Stimulated activated CD4-positive, alpha-beta T cell treated with anti-CD3 and anti-CD28 coated beads, Interleukin-15, amount 100 ng/mL, for 24 hours (primary cell): Measurements from ENCODE around the gene ADARB1.

Source experiments
- DNase-seq: peaks from one replicate; pipeline ENCODE4 v3.0.0-alpha.2; 2020

The ADARB1 gene

DNA sequence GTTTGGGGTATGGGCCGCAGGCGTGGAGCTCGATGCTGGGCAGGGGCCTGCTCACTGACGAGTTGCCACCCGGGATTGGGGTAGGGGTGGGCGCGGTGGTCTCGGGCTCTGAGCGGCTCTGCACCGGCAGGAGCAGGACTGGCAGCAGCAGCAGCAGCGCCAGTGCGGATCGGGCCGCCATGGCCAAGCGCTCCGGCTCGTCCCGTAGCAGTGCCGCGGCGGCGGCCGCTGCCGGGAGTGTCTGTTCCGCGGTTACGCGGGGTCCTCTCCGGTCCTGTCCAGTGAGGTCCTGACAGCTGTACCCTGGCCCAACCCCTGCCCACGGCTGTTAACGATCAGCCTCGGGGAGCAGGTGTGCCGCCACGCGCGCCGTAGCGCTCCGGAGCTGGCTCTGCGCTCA lies 26.5 kb downstream of the ADARB1 start:
- no peak for DNase-seq

DNA sequence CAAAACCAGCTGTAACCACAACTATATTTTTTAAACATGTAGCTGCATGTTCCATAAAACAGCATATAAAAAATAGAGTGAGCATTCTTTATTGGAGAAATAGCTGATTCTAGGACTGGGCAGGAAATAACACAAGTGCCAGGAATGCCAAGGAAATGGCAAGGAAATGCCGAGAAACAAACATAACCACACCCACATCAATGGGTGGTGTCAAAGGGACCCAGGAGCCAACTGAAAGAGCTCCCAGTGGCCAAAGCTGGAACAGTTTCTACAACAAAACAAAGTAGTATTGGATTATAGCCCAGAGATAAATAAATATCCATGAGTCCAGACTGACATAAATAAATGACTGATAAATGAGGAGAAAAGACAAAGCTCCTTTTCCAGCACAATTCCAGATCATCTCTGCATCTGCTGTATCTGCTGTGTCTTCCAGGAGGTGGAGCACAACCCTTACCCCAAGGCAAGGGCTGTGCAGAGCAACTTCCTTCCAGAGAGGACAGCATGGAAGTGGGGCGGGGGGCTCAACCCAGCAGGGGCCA lies 28.1 kb downstream of the ADARB1 start:
- no peak for DNase-seq

DNA sequence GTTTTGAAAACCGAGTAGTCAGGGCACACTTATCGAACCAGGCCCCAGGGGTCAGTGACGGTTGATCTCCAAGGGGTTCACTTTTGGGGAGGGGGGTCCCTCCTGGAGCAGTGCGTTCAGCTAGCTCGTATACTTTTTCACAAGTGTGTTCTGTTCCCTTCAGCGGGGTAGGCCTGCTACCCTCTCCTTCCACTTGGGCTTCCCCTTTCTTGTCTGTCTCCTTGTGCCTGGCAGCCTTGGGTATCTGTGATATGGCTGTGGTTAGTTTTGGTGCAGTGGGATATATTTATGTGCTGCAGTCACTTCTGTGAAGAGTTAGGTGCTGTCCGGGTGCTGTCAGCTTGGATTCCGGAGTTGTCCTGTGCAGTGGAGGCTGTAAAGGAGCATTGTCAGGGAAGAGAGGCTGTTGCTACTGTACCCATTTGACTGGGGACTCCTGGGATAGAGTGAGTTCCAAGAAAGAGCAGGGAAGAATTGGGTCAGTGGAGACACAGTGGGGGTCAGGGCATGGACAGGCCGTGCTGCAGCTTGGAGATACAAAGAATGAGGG lies 29.7 kb downstream of the ADARB1 start:
- DNase-seq: no peak

DNA sequence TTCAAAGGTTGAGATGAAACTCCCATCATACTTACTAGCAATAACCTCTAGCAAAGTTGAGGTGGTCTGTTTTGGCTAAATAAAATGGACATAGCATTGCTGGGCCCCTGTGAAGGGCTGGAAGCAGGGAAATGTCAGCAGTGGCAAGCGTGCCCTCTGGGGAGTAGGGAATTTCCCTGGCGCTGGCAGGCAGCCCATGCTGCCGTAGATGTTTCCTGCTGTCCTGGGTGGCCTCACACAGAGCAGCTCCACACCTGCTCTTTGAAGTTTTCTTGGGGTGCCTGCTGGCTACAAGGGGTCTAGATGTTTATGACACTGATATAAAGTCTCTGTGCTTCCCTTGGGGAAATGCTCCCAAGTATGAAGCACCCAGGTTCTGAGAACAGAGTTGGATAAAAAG lies 30.2 kb downstream of the ADARB1 start:
- DNase-seq: peak; percentile 42

DNA sequence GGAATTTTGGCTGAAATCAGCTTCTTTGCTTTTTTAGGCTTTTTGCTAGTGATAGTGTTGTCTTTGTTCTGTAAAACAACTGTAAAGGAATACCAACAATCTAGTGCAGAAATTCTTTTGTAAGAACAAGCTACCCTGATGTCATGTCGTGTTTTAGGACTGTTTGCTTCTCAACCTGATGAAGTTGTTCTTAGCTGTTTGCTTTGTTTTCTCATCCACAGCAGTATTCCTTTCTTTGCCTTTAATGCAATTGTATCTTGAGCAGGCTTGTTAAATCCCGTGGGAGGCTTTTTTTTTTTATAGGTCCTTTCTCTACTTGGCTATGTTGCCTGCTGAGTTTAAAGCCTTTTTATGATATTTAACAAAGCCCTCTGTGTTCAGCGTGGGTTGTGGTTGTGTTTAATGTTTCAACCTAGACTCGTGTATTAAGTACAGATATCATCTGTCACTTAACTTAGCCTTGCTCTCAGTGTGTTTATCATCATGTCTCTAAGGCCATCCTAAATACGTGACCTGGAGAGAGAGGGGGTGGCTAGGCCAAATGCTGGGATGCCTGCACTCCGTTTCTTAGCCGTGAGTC lies 31.6 kb downstream of the ADARB1 start:
- no peak for DNase-seq

DNA sequence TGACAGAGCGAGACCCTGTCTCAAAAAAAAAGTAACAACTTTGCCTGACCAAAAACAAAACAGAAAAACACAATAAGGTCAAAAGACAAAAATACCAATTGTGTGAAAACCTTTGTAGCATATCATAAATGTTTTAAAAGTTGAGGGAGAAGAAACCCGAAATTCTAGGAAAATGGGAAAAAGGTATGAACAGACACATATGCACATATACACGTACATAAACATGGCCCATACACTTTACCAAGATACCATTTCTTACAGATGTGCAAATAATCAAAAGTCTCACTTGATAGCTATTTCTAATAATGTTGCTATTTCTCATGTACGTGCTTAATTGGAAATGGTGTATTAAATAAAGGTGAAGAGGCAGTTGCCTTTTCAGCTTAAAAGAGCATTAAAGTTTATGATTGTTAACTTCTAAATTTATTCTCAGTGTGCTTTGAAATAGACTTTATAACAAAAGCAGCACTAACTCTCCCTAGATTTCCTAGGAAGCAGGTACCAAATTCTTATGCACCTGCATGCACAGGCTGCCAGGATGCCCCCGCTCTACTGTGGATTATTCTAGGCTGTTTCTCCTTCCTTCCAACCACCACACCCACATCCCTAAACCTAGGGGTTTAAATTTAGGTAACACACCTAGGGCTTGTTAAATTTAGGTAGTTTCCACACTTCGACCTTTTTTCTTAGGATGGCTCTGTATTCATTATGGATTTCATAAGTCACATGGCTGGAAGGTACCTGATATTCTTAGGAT lies 33.8 kb downstream of the ADARB1 start:
- no peak for DNase-seq

DNA sequence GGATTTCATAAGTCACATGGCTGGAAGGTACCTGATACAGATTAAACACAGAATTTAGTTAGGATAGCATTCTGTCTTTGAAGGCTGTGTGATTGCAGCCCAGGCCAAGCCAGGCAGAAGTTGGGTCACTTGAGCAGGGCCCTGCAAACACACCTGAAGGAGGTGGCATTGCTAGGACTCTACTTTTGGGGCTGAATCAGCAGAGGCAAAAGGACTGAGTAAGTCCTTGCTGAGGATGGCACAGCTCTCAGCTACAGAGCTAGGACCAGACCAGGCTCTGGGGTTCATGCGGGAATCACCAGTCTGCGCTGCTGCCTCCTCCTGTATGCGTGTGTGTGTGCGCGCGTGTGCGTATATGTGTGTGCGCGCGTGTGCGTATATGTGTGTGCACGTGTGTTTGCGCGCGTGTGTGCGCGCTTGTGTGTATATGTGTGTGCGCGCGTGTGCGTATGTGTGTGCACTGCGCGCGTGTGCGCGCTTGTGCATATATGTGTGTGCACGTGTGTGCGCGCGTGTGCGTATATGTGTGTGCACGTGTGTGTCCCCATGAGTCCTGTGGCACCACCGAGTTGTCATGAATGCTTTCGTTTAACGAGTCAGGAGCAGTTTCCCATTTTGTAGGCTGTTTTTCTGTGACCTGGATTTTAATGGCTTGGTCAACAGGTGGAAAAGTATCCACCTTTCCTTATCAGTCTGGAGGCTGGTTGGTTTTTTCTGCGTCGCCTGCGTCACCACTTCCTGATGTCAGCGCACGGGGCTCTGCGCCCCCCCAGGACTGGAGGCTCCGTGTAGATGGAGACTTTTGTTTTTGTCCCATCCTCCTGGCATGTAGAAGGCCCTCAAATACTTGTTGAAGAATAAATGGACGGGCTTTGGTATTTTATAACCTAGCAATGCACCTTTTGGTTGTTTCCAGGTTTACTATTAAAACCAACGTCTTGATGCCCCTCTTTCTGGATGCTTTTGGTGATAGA lies 34.7 kb downstream of the ADARB1 start:
- peak; percentile 28 for DNase-seq

DNA sequence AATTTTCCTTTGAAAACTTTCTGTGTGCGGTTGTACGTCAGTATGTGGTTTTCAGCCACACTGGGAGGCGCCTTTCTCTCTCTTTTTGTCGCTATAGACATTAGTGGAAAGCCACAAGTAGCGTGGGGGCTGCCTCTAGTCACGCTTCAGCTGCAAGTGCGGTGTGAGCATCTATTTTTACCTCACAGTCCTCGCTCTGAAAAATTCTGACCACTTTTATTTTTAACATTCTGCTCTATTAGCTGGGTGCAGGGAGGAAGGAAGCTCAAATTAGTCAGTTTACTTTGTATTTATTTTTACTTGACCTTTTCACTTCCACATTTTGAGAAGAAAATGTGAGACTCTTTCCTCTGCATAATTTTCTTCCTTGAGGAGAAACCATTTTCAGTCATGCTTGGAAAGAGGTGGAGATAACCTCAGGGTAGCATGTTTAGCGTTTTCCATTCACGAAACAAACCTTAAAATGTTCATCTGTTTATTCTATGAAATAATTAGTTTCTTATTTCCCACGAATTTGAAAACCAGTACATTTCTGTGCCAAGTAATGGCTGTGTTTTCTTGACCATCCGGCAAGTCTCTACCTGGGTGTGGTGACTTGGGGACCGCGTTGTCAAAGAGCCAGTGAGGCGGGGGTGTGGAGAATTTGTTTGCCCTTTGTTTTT lies 35.6 kb downstream of the ADARB1 start:
- DNase-seq: peak; percentile 75

DNA sequence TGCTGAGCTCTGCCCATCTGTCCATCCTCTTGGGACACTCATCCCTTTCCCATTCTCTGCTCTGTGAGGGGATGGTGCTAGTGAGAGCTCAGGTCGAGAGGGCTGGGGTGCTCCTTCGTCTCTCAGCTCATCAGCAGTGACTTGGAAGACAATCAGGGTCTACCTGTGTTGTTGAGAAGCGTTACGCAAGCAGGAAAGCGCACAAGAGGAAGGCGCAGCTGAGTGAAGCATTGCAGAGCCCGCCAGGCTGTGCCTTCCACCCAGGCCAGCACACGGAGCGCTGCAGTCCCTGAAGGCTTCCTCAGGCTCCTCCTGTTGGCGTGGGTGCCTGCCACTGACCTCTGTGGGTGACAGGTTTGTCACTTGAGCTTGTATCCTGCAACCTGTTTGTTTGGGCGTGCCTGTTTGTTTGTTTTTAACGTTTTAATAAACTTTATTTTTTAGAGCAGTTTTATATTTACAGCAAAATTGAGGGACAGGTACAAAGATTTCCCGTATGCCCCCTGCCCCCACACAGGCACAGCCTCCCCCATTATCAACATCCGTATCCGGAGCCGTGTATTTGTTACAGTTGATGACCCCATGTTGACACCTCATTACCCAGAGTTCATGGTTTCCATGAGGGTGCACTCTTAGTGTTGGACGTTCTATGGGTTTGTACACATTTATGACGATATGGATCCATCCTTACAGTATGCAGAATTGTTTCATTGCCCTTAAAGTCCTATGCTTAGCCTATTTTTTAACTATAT lies 36.7 kb downstream of the ADARB1 start:
- DNase-seq: no peak

DNA sequence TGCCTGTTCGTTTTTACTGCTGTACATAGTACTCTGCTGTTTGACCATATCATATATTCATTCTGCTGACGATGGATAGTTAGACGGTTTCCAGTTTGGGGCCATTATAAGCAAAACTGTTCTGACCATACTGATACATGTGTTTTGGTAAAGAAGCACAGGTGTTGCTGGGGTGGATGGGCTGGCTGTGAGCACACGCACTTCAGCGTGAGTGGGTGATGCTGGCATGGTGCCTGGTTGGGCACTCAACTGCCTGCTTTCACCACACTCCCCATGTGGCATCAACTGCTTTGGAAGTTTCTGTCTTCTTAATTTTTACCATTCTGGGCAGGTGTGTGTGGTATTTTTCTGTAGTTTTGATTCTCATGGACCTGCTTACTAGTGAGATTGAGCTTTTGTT lies 37.3 kb downstream of the ADARB1 start:
- DNase-seq: no peak

DNA sequence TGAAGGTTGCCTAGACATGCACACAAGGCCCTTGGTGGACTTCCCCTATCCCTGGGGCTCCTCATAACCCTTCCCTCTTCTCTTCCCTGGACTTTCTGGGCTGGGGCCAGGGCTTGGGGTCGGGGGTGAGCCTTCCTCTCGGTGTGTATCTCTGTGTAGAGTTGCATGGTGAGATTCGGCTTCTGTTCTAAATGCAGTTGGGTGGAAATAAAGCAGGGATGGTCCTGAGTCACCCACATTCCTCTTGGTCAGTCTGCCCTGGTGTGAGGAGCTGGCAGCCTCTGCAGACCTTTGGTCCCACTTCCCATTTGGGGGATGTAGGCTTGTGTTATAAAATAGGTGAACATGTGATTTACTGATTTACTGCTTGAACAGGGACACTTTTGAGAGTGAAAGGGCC lies 38.0 kb downstream of the ADARB1 start:
- no peak for DNase-seq

DNA sequence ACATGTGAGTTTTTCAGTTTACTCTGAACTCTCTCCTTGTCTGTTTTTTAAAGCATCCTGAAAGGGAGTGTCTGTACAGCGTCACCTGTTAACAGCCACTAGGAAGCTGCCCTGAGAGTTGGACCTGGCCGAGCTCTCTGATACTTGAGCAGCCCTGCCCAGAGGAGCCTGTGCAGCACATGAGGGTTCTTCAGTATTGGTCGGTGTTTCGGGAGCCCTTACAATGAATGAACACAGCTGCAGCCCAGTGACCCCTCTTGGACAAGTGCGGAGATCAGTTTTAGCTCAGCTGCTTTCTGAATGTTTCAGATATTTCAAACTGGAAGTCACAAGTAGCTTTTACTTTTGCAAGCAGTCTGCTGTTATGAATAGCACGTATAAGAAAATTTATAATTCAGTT lies 39.2 kb downstream of the ADARB1 start:
- DNase-seq: no peak

DNA sequence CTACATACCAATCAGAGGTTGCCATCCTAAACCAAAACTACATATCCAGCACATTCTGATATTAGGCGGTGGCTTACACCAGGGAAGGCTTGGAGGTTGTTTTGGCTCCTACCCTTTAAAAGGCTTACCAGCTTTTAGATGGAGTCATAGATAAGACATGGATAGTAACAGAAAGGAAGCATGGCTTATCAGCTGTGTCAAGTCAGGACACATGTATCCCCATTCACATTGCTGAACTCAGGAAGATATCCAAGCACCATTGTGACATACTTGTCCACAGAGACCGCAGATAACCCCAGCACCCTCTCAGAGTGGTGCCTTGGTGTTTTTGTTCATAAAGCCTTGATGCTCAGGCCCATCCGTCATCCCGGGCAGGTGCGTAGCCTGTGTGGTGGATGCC lies 39.7 kb downstream of the ADARB1 start:
- no peak for DNase-seq

DNA sequence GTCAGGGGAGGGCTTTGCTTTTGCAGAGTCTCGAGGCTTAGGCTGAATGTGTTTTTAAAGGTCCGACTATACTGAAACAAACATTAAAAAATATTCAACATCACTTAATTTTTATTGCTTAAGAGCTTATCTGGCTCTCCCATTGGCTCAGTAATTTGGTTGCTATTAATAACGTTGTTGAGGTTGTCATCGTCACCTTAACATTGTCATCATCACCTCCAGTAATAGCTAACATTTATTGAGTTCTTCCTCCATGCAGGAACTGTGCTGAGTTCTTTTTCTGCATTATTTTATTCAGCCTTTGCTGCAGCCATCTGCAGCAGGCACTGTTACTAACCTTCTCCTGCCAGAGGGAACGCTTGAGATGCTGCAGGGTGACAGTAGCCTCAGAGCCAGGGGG lies 40.1 kb downstream of the ADARB1 start:
- DNase-seq: no peak

DNA sequence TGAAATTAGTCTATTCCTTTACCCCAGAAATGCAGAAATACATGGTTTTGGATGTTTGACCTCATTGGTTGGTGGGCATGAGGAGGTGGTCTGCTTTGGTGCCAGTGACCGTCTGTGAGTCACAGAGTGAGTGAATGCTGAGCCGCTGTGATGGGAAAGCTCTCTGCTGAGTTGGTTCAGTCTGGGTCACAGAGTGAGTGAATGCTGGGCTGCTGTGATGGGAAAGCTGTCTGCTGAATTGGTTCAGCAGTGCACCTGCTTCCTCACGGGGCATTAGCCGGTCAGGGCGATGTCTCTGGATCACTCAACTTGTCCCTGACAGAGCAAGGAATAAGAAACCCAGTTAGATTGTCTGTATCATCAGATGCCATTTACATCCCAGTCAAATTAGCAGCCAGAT lies 40.8 kb downstream of the ADARB1 start:
- DNase-seq: no peak

DNA sequence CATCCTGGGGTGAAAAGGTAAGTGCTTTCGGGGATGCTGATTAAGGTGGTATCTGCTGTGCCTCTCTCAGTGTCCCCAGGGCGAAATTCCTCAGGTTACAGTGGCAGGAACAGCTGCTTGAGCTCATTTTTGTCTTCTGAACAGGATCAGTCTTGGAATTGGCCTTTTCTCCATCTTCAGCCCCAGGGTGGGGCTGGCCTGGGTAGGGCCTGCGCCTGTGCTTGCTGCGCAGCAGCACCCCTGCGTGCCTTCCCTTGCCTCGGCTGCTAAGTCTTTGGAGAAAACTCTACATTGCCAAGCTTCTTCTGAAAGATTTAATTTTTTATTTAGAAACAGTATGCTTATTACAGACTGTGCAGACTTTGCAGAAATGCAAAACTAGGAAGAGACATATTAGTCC lies 41.7 kb downstream of the ADARB1 start:
- DNase-seq: no peak

DNA sequence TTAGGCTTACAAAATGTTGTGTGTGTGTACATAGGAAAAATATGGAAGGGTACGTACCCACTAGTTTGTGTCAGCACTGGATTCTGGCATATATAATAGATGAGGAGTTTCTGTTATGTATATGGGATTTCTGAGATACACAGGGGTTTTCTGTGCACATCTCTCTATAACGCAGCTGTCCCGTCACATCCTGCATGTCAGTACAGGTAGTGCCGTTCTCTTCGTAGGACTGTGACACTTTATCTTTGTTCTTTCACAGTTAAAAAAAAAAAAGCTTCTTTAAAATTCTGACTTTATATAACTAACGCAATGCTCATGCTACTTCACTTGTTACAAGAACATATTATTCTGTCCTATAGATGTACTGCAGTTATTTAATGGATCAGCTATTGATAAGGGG lies 42.9 kb downstream of the ADARB1 start:
- no peak for DNase-seq

DNA sequence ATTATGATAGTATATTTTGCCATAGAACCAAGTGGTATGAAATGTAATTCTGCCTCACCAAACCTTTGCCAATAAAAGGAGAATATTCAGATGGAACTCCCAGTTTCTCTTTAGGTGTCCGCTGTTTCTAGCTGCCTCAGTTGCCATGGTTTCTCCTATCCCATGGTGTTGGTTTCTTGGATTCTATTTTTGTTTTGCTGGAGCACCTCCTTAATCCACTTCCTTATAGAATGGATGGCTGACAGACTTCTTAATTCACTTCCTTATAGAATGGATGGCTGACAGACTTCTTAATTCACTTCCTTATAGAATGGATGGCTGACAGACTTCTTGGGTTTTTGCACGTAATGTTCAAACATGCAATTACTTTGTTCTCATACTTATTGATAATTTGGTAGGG lies 43.7 kb downstream of the ADARB1 start:
- DNase-seq: no peak

DNA sequence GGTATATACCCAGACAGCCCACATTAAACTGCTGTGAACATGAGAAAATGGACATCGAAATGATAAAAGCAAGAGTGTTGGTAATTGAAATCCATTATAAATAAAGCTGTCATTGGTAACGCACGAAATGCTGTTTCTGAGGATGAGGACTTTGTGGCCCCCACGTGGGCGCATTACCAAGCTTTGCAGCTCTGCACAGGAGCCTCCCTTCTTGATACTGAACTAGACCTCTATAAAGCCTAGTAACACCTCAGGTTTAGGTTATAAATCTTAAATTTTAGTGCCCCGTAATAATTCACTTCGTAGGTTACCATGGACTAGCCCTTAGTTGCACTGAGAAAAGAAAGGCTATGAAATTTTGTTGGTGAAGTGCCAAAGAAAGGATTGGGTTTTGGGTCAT lies 45.4 kb downstream of the ADARB1 start:
- DNase-seq: no peak

DNA sequence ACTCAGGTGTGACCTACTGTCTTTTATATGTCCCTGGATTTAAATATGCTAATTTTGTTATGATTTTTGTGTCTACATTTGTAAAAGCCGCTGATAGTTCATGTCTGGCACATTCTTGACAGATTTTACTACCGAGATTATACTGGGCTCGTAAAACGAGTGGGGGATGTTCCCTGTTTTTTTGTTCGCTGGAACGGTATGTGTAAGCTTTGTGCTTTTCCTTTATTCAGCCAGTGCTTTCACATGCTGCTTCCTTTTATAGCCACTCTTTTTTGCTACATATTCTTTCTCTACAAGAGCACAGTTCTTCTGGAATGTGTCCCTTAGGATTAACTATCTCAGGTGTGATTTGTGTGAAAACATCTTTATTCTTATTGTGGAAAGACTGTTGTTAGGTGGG lies 46.6 kb downstream of the ADARB1 start:
- no peak for DNase-seq

DNA sequence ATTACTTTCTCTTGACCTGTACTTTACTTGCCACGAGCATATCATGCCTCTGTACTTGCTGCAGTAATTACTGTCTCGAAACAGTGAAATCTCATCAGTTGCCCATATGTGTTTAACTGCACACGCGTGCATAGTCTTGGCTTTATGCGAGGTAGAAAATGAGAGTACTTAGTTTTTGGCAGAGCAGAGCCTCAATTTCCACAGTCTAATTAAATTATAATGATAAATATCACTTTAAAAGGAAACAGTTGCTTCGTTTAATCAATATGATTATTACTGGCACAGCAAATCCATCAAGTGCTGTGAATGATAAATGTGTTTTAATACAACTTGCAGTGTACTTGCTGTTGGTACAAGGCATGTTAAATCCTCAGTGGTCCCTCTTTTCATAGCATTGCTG lies 47.6 kb downstream of the ADARB1 start:
- no peak for DNase-seq
